ENCODE results near the gene GFER.

Gene GFER

GRCh38 chr16:1974157-1975070, 9.6 kb upstream of the GFER start:
- DNase-seq = no peak

GRCh38 chr16:1975432-1976215, 8.4 kb upstream of the GFER start:
- no peak for DNase-seq

- DNase-seq = no peak
Measured at GRCh38 chr16:1976216-1976520, 7.8 kb upstream of the GFER start.

- no peak for DNase-seq
Measured at GRCh38 chr16:1976951-1977874, 6.8 kb upstream of the GFER start.

GRCh38 chr16:1977875-1978268, 6.1 kb upstream of the GFER start:
- no peak for DNase-seq

- DNase-seq = no peak
Measured at GRCh38 chr16:1978476-1979120, 5.4 kb upstream of the GFER start.

GRCh38 chr16:1979271-1980029, 4.5 kb upstream of the GFER start:
- no peak for DNase-seq

- DNase-seq = no peak
Measured at GRCh38 chr16:1980030-1980769, 3.8 kb upstream of the GFER start.

- DNase-seq = no peak
Measured at GRCh38 chr16:1980770-1981087, 3.3 kb upstream of the GFER start.

GRCh38 chr16:1981398-1981836, 2.6 kb upstream of the GFER start, which contains the start of gene NOXO1:
Gene NOXO1 (minus strand): TSS chr16:1981469. CDS start chr16:1981179, 290 bp downstream.
- DNase-seq = no peak

- DNase-seq = no peak
Measured at GRCh38 chr16:1982013-1982433, 2.0 kb upstream of the GFER start.

- DNase-seq = no peak
Measured at GRCh38 chr16:1982991-1983543, 926 bp upstream of the GFER start.

- no peak for DNase-seq
Measured at GRCh38 chr16:1984347-1985225, 593 bp downstream of the GFER start.

- no peak for DNase-seq
Measured at GRCh38 chr16:1985466-1986150, 1.6 kb downstream of the GFER start.

- DNase-seq = no peak
Measured at GRCh38 chr16:1987198-1987597, 3.2 kb downstream of the GFER start.

GRCh38 chr16:1989209-1990100, 5.5 kb downstream of the GFER start, which contains the start of gene SYNGR3:
Gene SYNGR3 (plus strand): TSS chr16:1989970. CDS start chr16:1990103, 133 bp downstream.
- no peak for DNase-seq

- no peak for DNase-seq
Measured at GRCh38 chr16:1990101-1990350, 6.0 kb downstream of the GFER start.

Data from effector CD8-positive, alpha-beta T cell (primary cell).